K562 (cell line): ENCODE measurements around the gene LRFN3. TPM values are rescaled to one million over a fixed set of nuclear protein-coding genes. Genes with fewer than 3 reads are reported as not detected.

ENCODE experiments used
- ATAC-seq: fragments of 200-7000 bp; cut with Tn5 transposase; 3 replicates; pipeline ENCODE4 v1.9.1; 2020; ENCODE audit warnings: moderate library complexity
- BruUV-seq: library from RNA; stranded (reverse); fragments of 400-500 nt; replicated peaks from 2 replicates; lab custom pipeline; 2021; lab: Mats Ljungman, UMichigan
- CTCF ChIA-PET: fragments of 300-600 bp; formaldehyde crosslinking; extraction: SDS; loops from one replicate; lab custom pipeline; 2021; ENCODE audit warnings: low intra/inter-chr PET ratio; lab: Yijun Ruan, JAX
- POLR2A ChIA-PET: fragments of 300-600, 350-650 bp; sonication (Branson Sonifier 250); formaldehyde crosslinking; extraction: SDS; loops from one replicate; lab custom pipeline; 2021; ENCODE audit warnings: antibody characterized with exemption, inconsistent platforms; lab: Yijun Ruan, JAX
- DNase-seq, 4 experiments: peaks; one replicate each; pipeline versions ENCODE4 v3.0.0 to v3.0.0-alpha.2; 2011 to 2018; ENCODE audit warnings: low spot score in 3 of 4, mixed read lengths in 3 of 4; ENCODE audit errors: extremely low read depth in 1 of 4
- FAIRE-seq: peaks from 2 replicates; lab custom pipeline; 2011; peaks lifted over from hg19 to GRCh38; lab: Jason Lieb, UNC
- H2AFZ ChIP-seq: 2 replicates; pipeline ENCODE4 v1.6.0; 2011; ENCODE audit warnings: low read depth, low read length, control low read depth, inconsistent platforms
- H3K27ac ChIP-seq: fragments of 200-600 bp; 3 replicates; pipeline ENCODE4 v1.8.0; 2011; ENCODE audit warnings: low read depth, mild to moderate bottlenecking, control low read depth, inconsistent platforms, low read length, moderate library complexity, mixed read lengths; ENCODE audit errors: extremely low read depth
- H3K27me3 ChIP-seq, 2 experiments: fragments of 300-600 bp in 1 of 2; 2 replicates in 1 of 2; 3 replicates in 1 of 2; pipeline versions ENCODE4 v1.6.0 to v1.8.0; 2011; ENCODE audit warnings: inconsistent platforms in 2 of 2, low read length in 2 of 2, mild to moderate bottlenecking in 1 of 2, mixed read lengths in 1 of 2, moderate library complexity in 1 of 2; ENCODE audit not compliant: control insufficient read depth in 2 of 2, insufficient read depth in 2 of 2
- H3K36me3 ChIP-seq: fragments of 300-600 bp; 3 replicates; pipeline ENCODE4 v1.8.0; 2011; ENCODE audit warnings: mild to moderate bottlenecking, low read length, inconsistent platforms; ENCODE audit not compliant: control insufficient read depth, insufficient read depth
- H3K4me1 ChIP-seq, 2 experiments: fragments of 200-600 bp in 1 of 2; replicated peaks in 1 of 2; 2 replicates in 1 of 2; 3 replicates in 1 of 2; pipeline versions ENCODE4 v1.5.1 to v1.8.0; 2011; ENCODE audit warnings: inconsistent platforms in 2 of 2, low read length in 2 of 2, mild to moderate bottlenecking in 1 of 2, mixed read lengths in 1 of 2, moderate library complexity in 1 of 2; ENCODE audit not compliant: control insufficient read depth in 2 of 2, insufficient read depth in 2 of 2
- H3K4me2 ChIP-seq: 2 replicates; pipeline ENCODE4 v1.6.1; 2011; ENCODE audit warnings: low read length, control low read depth, inconsistent platforms, mixed read lengths; ENCODE audit not compliant: insufficient read depth
- H3K4me3 ChIP-seq: fragments of 200-600 bp; sonication (generic), shearing (Covaris generic); 2 replicates; pipeline ENCODE4 v1.5.1; 2016; ENCODE audit warnings: control low read depth, inconsistent platforms
- H3K79me2 ChIP-seq: fragments of 200-600 bp; 3 replicates; pipeline ENCODE4 v1.8.0; 2011; ENCODE audit warnings: low read length, inconsistent platforms; ENCODE audit not compliant: control insufficient read depth, insufficient read depth
- H3K9ac ChIP-seq, 2 experiments: 2 replicates each; pipeline versions ENCODE4 v1.6.0 to v1.6.1; 2011; ENCODE audit warnings: low read depth in 2 of 2, low read length in 2 of 2, control low read depth in 1 of 2, inconsistent platforms in 1 of 2, mild to moderate bottlenecking in 1 of 2, mixed read lengths in 1 of 2; ENCODE audit not compliant: insufficient read depth in 1 of 2
- H3K9me1 ChIP-seq: one replicate; pipeline ENCODE4 v1.6.0; 2011; ENCODE audit warnings: inconsistent platforms, mild to moderate bottlenecking, low read length, moderate library complexity; ENCODE audit not compliant: control insufficient read depth, insufficient read depth
- H3K9me3 ChIP-seq: replicated peaks from 2 replicates; pipeline ENCODE4 v1.5.1; 2011; ENCODE audit warnings: low read depth, low read length, inconsistent platforms; ENCODE audit not compliant: control insufficient read depth, insufficient read depth
- H4K20me1 ChIP-seq: replicated peaks from 2 replicates; pipeline ENCODE4 v1.6.1; 2011; ENCODE audit warnings: low read length, inconsistent platforms, mixed read lengths; ENCODE audit not compliant: control insufficient read depth, insufficient read depth
- CHAMP1 ChIP-seq: fragments of 450-650 bp; IDR thresholded peaks from 2 replicates; pipeline ENCODE4 v1.6.1; 2016; ENCODE audit warnings: mild to moderate bottlenecking
- EHMT2 ChIP-seq: fragments of 450-650 bp; IDR thresholded peaks from 2 replicates; pipeline ENCODE4 v1.6.1; 2018; ENCODE audit warnings: antibody characterized with exemption
- MIER1 ChIP-seq: fragments of 450-650 bp; IDR thresholded peaks from 2 replicates; pipeline ENCODE4 v1.6.1; 2016; ENCODE audit warnings: antibody characterized with exemption, mild to moderate bottlenecking, low read depth
- NCOA1 ChIP-seq: fragments of 450-650 bp; IDR thresholded peaks from 2 replicates; pipeline ENCODE4 v1.6.1; 2016; ENCODE audit warnings: low read depth
- RCOR1 ChIP-seq, 2 experiments: IDR thresholded peaks; 2 replicates each; pipeline ENCODE4 v1.6.1; 2012; ENCODE audit warnings: low read depth in 2 of 2, low read length in 2 of 2, borderline replicate concordance in 1 of 2, improper control_type of control experiment in 1 of 2
- REST ChIP-seq, 2 experiments: fragments of 450-650 bp; formaldehyde crosslinking in 1 of 2; IDR thresholded peaks; 2 replicates each; pipeline versions ENCODE4 v1.4.0 to v1.6.1; 2014 to 2020; ENCODE audit warnings: mild to moderate bottlenecking in 2 of 2, borderline replicate concordance in 1 of 2, low read depth in 1 of 2
- SETDB1 ChIP-seq: IDR thresholded peaks from one replicate; pipeline ENCODE4 v1.6.1; 2012; ENCODE audit warnings: low read length, control low read depth, inconsistent platforms
- ZBTB33 ChIP-seq: sonication (generic); formaldehyde crosslinking; IDR thresholded peaks from 2 replicates; pipeline ENCODE4 v1.8.1; 2023; ENCODE audit warnings: mild to moderate bottlenecking, missing genetic modification reagents
- ZNF121 ChIP-seq: sonication (generic); formaldehyde crosslinking; conservative IDR thresholded peaks from 2 replicates; pipeline ENCODE4 v1.8.0; 2022; ENCODE audit warnings: missing genetic modification reagents
- WGBS: fragments of 100-300 bp; shearing (Covaris generic); methylation state at CpG from one replicate; pipeline ENCODE4 v1.1.6; 2016; ENCODE audit warnings: low coverage, mixed read lengths; ENCODE audit not compliant: insufficient coverage; ENCODE audit errors: missing lambda C conversion rate; 5-methylcytosine and 5-hydroxymethylcytosine counted together
- in situ Hi-C: fragments of 300-500 bp; cut with MboI; formaldehyde crosslinking; loops from 4 replicates; pipeline ENCODE4 v1.15.0; 2018; ENCODE audit warnings: inconsistent platforms, mixed read lengths
- intact Hi-C: fragments of 100-400 bp; cut with micrococcal nuclease; formaldehyde crosslinking; loops from 2 replicates; pipeline ENCODE4 v1.14.2; 2022
- polyA plus RNA-seq, 8 experiments: library from polyadenylated mRNA; depleted of rRNA in 4 of 8; stranded (reverse) in 5 of 8; unstranded in 3 of 8; fragments of >200 nt; fragmentation: Nextera tagmentation in 2 of 8; fragmentation: Illumina TruSeq in 1 of 8; extraction: Ambion mirVana in 2 of 8; extraction: Trizol in 1 of 8; gene quantifications; 2 replicates each; pipeline versions ENCODE4 v1.2.1 to v1.2.3, GENCODE V29; 2011 to 2014; ENCODE audit warnings: inconsistent platforms in 1 of 8, missing spikeins in 1 of 8
- total RNA-seq, 7 experiments: library from RNA; depleted of rRNA in 6 of 7; stranded (reverse); fragments of >200 nt in 6 of 7; fragmentation: Illumina TruSeq in 2 of 7; extraction: Trizol in 2 of 7; gene quantifications; 2 replicates each; pipeline versions ENCODE4 v1.2.1 to v1.2.3, GENCODE V29; 2011 to 2021; ENCODE audit warnings: low replicate concordance in 1 of 7

Gene LRFN3
- total and polyA plus RNA-seq, 9 of the 15 experiments (the other 6 are each of a cell fraction or from before 2014, with no cell fraction given) = 0.03 to 0.12 (median 0.11) TPM; not detected in 6

- BruUV-seq = no TSS peak
- 1% methylated on average over 9 of the region's 9 CpGs for WGBS
- no peaks in the 10 kb centered on the region for H4K20me1 ChIP-seq
- ChIA-PET POLR2A (no interaction called here), CTCF (no interaction called here)
- no peak overlapping the region for H3K9ac ChIP-seq
- peak; percentile 47 to 57 (median 54) for DNase-seq
- intact Hi-C loops = no loop called here
- peak; percentile 78 for ATAC-seq
- H3K9me1 ChIP-seq = no peaks in the 10 kb centered on the region
- peaks cover 23 to 41% of the 10 kb centered on the region in 2 experiments; a peak in 3 of 5 replicates for H3K27me3 ChIP-seq
- no peak overlapping the region for H2AFZ ChIP-seq
- H3K36me3 ChIP-seq = no peaks in the 10 kb centered on the region
- no peaks in the 10 kb centered on the region for H3K9me3 ChIP-seq
- H3K79me2 ChIP-seq = no peaks in the 10 kb centered on the region
- peak; percentile 82 for FAIRE-seq
- in situ Hi-C loops = no loop called here
- H3K4me3 ChIP-seq = no peak overlapping the region
- no peak overlapping the region for H3K27ac ChIP-seq
- H3K4me2 ChIP-seq = no peak overlapping the region
- H3K4me1 ChIP-seq = peaks cover 0 to 14% of the 10 kb centered on the region in 2 experiments; a peak in 2 of 5 replicates
- TF ChIP-seq ZBTB33 = 0 out of 2 replicates have a peak, but pooled peaks have one; percentile 20
- TF ChIP-seq CHAMP1 = 0 out of 2 replicates have a peak, but pooled peaks have one; percentile 19
- TF ChIP-seq MIER1 = peak; percentile 92
- peak in 1 of 2 experiments; percentile 52; a peak in 2 of 4 replicates for TF ChIP-seq RCOR1 (IDR thresholded peaks at IDR 0.05; ENCODE audit: borderline replicate concordance in 1 of 2, low read depth in 2 of 2, low read length in 2 of 2)
- peak; percentile 26; the same call in 1 of the 2 replicates for TF ChIP-seq NCOA1
- peak; percentile 99 for TF ChIP-seq REST (IDR thresholded peaks at IDR 0.05; ENCODE audit: borderline replicate concordance)
- TF ChIP-seq REST (CRISPR knock-in tag; IDR thresholded peaks at IDR 0.05; ENCODE audit: low read depth) = peak; percentile 94
- no peak for TF ChIP-seq SETDB1
- TF ChIP-seq EHMT2 = peak; percentile 97
- no peak for TF ChIP-seq ZNF121
Measured at GRCh38 chr19:35963514-35963913, 27.3 kb downstream of the LRFN3 start.
